Measurements from ENCODE around the gene TLCD1. TPM values are rescaled to one million over a fixed set of nuclear protein-coding genes. Genes with fewer than 3 reads are reported as not detected.

The TLCD1 gene
- polyA plus RNA-seq, 1 of the 3 experiments (the other 2 are of a cell fraction) = 18.3 TPM

- TF ChIP-seq USF2 (IDR thresholded peaks at IDR 0.05; ENCODE audit: borderline replicate concordance, low read depth, low read length) = no peak
- no peak for TF ChIP-seq TEAD4 (IDR thresholded peaks at IDR 0.05; ENCODE audit: borderline replicate concordance, insufficient read depth)
- TF ChIP-seq CTCF (IDR thresholded peaks at IDR 0.05) = no peak
- TF ChIP-seq ZBTB33 (IDR thresholded peaks at IDR 0.05; ENCODE audit: borderline replicate concordance, low read depth) = no peak
These were observed 33.3 kb upstream of the TLCD1 start (continued) for GRCh38 chr17:28759256-28759865.

- H3K27ac ChIP-seq (ENCODE audit: low read depth in 2 of 2, low read length in 1 of 2) = no peak overlapping the region
- peaks cover 6% of the 10 kb centered on the region; the same call in 1 of the 2 replicates for H3K79me2 ChIP-seq (ENCODE audit: insufficient read depth)
- ChIA-PET CTCF (interaction anchor here (20.4 kb wide), 1 partner anchor 34 kb away, joined by 612 read pairs; the partner anchor contains the start of genes NEK8, RPL23A and TLCD1), POLR2A (no interaction called here)
- peaks cover 32% of the 10 kb centered on the region for H3F3A ChIP-seq (replicated peaks; ENCODE audit: insufficient read depth)
- H2AFZ ChIP-seq (ENCODE audit: low read depth) = no peak overlapping the region
- no peaks in the 10 kb centered on the region for H3K9me3 ChIP-seq
- DNase-seq = no peak
- no peaks in the 10 kb centered on the region for H3K27me3 ChIP-seq (ENCODE audit: insufficient read depth)
- peaks cover 4% of the 10 kb centered on the region; the same call in 1 of the 2 replicates for H4K20me1 ChIP-seq (ENCODE audit: insufficient read depth)
- peaks cover 0 to 19% of the 10 kb centered on the region in 2 experiments; a peak in 1 of 4 replicates for H3K4me1 ChIP-seq (ENCODE audit: control insufficient read depth in 1 of 2, insufficient read depth in 2 of 2, low read depth in 1 of 2, low read length in 1 of 2)
- H3K4me2 ChIP-seq = no peak overlapping the region
- H3K4me3 ChIP-seq (ENCODE audit: low read depth in 2 of 2, low read length in 1 of 2) = no peak overlapping the region
- no peaks in the 10 kb centered on the region for H3K9me2 ChIP-seq
- peaks cover 16 to 37% of the 10 kb centered on the region in 2 experiments for H3K36me3 ChIP-seq (replicated peaks in 1 of 2; ENCODE audit: control insufficient read depth in 1 of 2, insufficient read depth in 2 of 2, low read length in 1 of 2)
- 96% methylated on average over 20 of the region's 32 CpGs for WGBS (ENCODE audit: low lambda C conversion rate)
- H3K9ac ChIP-seq = no peak overlapping the region
- TF ChIP-seq ZBTB33 (IDR thresholded peaks at IDR 0.05; ENCODE audit: borderline replicate concordance, low read depth) (no peak), REST (IDR thresholded peaks at IDR 0.05; ENCODE audit: low read depth, low read length) (no peak), RAD21 (IDR thresholded peaks at IDR 0.05; ENCODE audit: low read length) (no peak), CTCF (IDR thresholded peaks at IDR 0.05) (no peak)
These were observed 32.5 kb upstream of the TLCD1 start for GRCh38 chr17:28758411-28759121.

Data from SK-N-SH (cell line).